HFF-Myc (cell line): ENCODE measurements around the gene GDI1.
A peak's percentile ranks its signal among the peaks of the same experiment; 100 is the strongest.

Source experiments
- DNase-seq: peaks from one replicate; pipeline ENCODE4 v3.0.0-alpha.2; 2011; ENCODE audit warnings: low read depth; ENCODE audit errors: extremely low read depth
- H3K4me3 ChIP-seq: replicated peaks from 2 replicates; pipeline ENCODE4 v1.5.1; 2011; ENCODE audit warnings: low read depth, mild to moderate bottlenecking, control low read depth, low read length
- TF ChIP-seq, protein P1 (sequence below): IDR thresholded peaks from 2 replicates; pipeline ENCODE4 v1.5.1; 2012; ENCODE audit warnings: mild to moderate bottlenecking, low read depth, low read length, control low read depth; ENCODE audit errors: missing control alignments

GDI1 gene

DNA sequence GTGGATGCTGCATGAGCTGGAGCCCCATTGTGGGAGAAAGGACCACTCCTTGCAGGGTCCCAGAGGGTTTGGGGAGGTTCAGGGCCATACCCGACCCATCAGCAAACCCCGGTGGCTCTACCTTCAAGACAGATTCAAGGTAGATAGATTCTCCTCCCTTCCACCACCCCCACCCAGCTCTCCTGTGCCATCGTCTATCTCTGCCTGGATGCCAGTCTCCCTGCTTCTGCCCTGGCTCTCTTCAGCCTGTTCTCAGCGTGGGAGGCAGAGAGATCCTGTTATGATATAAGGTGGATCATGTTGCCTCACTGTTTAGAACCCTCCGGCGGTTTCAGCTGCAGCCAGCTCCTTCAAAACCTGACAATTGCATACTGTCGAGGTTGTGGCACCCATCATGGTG is 36.7 kb downstream of the GDI1 start:
- no peak for DNase-seq
- TF ChIP-seq, protein P1, sequence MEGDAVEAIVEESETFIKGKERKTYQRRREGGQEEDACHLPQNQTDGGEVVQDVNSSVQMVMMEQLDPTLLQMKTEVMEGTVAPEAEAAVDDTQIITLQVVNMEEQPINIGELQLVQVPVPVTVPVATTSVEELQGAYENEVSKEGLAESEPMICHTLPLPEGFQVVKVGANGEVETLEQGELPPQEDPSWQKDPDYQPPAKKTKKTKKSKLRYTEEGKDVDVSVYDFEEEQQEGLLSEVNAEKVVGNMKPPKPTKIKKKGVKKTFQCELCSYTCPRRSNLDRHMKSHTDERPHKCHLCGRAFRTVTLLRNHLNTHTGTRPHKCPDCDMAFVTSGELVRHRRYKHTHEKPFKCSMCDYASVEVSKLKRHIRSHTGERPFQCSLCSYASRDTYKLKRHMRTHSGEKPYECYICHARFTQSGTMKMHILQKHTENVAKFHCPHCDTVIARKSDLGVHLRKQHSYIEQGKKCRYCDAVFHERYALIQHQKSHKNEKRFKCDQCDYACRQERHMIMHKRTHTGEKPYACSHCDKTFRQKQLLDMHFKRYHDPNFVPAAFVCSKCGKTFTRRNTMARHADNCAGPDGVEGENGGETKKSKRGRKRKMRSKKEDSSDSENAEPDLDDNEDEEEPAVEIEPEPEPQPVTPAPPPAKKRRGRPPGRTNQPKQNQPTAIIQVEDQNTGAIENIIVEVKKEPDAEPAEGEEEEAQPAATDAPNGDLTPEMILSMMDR = no peak
- H3K4me3 ChIP-seq = no peak overlapping the region

DNA sequence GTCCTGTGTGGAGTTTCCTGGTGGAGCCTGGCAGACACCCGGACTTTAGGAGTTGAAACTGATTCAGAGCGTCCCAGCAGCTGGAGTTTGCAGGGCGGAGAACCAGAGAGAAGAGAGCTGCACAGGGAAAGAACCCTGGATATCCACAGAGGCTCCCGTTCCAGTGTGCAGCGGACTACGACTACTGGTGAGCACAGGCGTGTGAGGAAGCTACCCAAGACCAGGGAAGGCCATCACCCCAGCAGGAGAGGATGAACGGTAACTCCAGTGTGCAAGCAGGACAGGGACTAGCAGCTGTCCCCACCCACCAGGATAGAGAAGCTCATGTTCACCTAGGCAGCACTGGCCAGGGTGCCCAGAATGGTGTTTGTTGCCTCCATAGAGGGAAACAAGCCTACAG is 39.9 kb downstream of the GDI1 start:
- TF ChIP-seq, protein P1 = no peak
- no peak overlapping the region for H3K4me3 ChIP-seq
- DNase-seq = no peak

DNA sequence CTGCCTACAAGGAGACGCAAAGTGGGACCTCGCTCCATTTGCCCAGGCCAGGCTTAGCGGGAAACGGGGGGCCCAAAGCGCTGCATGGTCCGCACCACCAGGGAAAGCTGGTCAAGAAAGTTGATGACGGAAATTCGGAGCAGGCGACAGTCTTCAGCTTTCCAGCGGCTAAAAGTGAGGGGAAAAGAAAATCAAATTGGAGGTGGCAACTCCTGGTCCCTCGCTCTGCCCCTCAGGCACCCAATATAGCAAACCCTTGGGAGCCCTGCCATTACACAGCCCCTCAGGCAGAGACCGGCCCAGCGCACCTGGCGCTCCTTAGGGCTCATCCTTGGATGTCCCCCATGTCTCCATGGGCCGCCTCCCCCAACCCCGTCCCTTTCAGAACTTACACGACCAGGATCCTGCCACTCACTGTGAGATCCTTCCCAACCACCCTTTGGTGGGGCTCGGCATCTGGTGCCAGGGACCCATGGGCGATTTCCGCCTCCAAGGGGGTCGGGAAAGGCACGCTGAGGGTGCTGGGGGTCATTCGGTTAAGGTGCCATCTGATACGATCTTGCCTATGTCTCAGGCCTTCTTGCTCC is 41.0 kb downstream of the GDI1 start:
- peak overlapping the region; percentile 45 for H3K4me3 ChIP-seq

DNA sequence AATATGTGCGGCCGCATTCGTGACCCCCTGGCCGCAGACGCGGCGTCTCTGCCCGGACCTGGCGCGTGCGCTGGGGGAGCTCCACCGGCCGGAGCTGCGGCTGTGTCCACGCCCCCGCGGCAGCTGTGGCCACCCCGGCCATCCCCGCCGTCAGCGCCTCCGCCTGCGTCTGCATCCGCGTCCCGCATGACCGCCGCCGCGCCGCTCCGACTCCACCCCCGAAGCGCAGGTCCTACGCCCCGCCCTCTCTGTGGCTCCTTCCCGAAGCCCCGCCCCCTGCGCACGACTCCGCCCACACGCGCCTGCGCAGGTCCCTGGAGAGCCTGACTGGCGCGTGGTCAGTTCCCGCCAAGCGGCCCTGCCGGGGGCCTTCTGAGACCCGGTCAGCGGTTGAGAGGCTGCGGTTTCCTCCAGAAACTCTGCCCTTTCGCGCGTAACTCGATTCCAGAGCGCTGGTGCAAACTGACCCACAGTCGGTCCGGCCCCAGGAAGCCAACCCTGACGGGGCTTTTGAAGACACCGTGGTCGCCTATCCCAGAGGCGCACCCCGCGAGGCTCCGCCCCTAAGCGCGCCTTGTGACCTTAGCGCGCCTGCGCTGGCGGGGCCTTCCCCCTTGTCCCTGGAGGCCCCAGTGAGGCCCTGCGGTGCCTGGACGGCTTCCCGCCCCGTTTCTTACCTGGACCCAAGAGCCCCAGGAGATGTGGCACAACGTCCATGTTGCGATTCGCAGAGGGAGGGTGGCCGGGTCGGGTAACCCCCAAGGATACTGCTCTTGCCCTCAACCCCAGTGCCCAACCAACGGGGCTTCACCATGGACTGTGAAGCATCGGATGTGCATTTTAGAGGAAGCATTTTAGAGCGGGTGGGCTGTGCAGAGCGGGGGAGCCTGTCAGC is 42.0 kb downstream of the GDI1 start, which contains the start of gene LAGE3:
TSS of gene LAGE3 (minus strand) at position 554 of the 895 bp plus-strand sequence. CDS start at position 188, 366 bp downstream.
- TF ChIP-seq, protein P1 = no peak
- peak; percentile 12 for DNase-seq
- H3K4me3 ChIP-seq = peak within 1 kb of the TSS; percentile 45

More for the DNA sequence above, 41.0 kb downstream of the GDI1 start:
- DNase-seq = no peak
- TF ChIP-seq, protein P1 = no peak

DNA sequence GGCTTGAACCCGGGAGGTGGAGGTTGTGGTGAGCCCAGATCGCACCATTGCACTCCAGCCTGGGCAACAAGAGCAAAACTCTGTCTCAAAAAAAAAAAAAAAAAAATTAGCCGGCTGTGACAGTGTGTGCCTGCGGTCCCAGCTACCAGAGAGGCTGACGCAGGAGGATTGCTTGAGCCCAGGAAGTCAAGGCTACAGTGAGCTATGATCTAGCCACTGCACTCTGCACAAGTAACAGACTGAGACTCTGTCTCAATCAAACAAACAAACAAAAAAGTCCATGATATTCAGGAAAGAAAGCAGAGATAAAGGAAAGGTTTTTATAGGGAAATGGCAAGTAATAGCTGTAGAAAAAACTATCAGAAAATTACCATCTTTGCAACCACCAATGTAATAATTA is 44.2 kb downstream of the GDI1 start:
- no peak overlapping the region for H3K4me3 ChIP-seq
- TF ChIP-seq, protein P1 = no peak
- DNase-seq = no peak

DNA sequence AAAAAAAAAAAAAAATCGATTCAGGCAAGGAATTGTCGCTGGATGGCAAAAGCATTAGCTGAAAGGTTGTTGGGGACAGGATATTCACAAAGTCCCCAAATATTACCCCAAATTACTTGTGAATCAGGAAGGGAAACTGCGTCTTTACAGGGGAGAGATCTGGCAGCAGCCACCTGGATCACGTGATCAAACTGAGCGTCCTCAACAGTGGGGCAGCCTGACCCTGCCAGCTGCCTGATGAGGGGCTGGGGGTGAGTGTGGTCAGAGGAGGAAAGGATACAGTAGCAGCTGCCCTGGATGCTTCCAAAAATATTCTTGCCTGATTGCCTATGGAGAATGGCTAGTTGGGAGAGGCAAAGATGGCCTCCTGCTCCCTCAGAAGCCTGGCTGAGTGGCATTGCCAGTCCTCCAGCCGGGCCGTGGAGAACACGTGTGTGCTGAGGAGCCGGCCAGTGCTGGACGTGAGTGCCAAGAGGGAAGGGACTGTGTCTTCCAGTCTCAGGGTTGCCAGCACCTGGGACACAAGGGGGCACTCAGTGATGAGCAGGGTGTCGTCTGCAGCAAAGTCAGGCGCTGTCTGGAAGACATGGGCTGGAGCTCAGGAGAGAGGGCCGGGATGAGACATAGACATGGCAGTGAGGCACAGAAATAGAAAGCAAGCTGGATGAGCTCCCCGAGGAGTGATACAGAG is 45.1 kb downstream of the GDI1 start:
- TF ChIP-seq, protein P1 = no peak
- no peak for DNase-seq
- no peak overlapping the region for H3K4me3 ChIP-seq
